WTC11 (cell line): ENCODE measurements around the gene PHAX. TPM values are rescaled to one million over a fixed set of nuclear protein-coding genes. Genes with fewer than 3 reads are reported as not detected.

Experiments used
- ATAC-seq: fragments of 200-7000 bp; cut with Tn5 transposase; 2 replicates; pipeline ENCODE4 v1.10.0; 2021; ENCODE audit warnings: mild to moderate bottlenecking, moderate library complexity
- CTCF ChIA-PET: fragments of 300-600 bp; sonication (Branson Sonifier 250); formaldehyde crosslinking; loops from one replicate; lab custom pipeline; 2021; ENCODE audit warnings: antibody characterized with exemption; lab: Charles Lee
- POLR2A ChIA-PET: fragments of 350-600 bp; sonication (Branson Sonifier 250); formaldehyde crosslinking; loops from one replicate; lab custom pipeline; 2021; ENCODE audit warnings: antibody characterized with exemption; lab: Charles Lee
- DNase-seq: peaks from one replicate; pipeline ENCODE4 v3.0.0; 2021; ENCODE audit warnings: low spot score
- H3K27ac Mint-ChIP-seq: 2 replicates; pipeline ENCODE4 v1.8.0; 2021; ENCODE audit warnings: mixed read lengths
- H3K27me3 Mint-ChIP-seq: 2 replicates; pipeline ENCODE4 v1.8.0; 2021; ENCODE audit warnings: low read depth, mild to moderate bottlenecking, moderate library complexity, mixed read lengths
- H3K36me3 Mint-ChIP-seq: 2 replicates; pipeline ENCODE4 v1.8.0; 2021; ENCODE audit warnings: mixed read lengths
- H3K4me1 Mint-ChIP-seq: 2 replicates; pipeline ENCODE4 v1.8.0; 2022; ENCODE audit warnings: mixed read lengths
- H3K4me3 Mint-ChIP-seq: 2 replicates; pipeline ENCODE4 v1.8.0; 2021; ENCODE audit warnings: mild to moderate bottlenecking, moderate library complexity, mixed read lengths
- H3K9me3 Mint-ChIP-seq: 2 replicates; pipeline ENCODE4 v1.8.0; 2021; ENCODE audit warnings: mixed read lengths
- ATF1 ChIP-seq: sonication (generic); formaldehyde crosslinking; IDR thresholded peaks from 2 replicates; pipeline ENCODE4 v1.8.1; 2023; ENCODE audit warnings: mild to moderate bottlenecking, moderate library complexity, missing genetic modification reagents
- EMX1 ChIP-seq: fragments of 250-450 bp; sonication (Bioruptor Pico); IDR thresholded peaks from 2 replicates; pipeline ENCODE4 v1.8.0; 2021; ENCODE audit warnings: mild to moderate bottlenecking
- ESRRA ChIP-seq: sonication (generic); formaldehyde crosslinking; IDR thresholded peaks from 2 replicates; pipeline ENCODE4 v1.8.1; 2022; ENCODE audit warnings: mild to moderate bottlenecking, missing genetic modification reagents, borderline replicate concordance
- ETV6 ChIP-seq: sonication (generic); formaldehyde crosslinking; IDR thresholded peaks from 2 replicates; pipeline ENCODE4 v1.8.1; 2022; ENCODE audit warnings: mild to moderate bottlenecking, missing genetic modification reagents
- HMGA2 ChIP-seq: fragments of 250-450 bp; sonication (Bioruptor Pico); IDR thresholded peaks from 2 replicates; pipeline ENCODE4 v1.4.0; 2021; ENCODE audit warnings: mild to moderate bottlenecking, moderate library complexity
- NFE2L1 ChIP-seq: sonication (generic); formaldehyde crosslinking; IDR thresholded peaks from 2 replicates; pipeline ENCODE4 v1.8.1; 2023; ENCODE audit warnings: missing genetic modification reagents
- NFYB ChIP-seq: sonication (generic); formaldehyde crosslinking; conservative IDR thresholded peaks from 2 replicates; pipeline ENCODE4 v1.8.0; 2022; ENCODE audit warnings: low read depth, missing genetic modification reagents
- NR1H2 ChIP-seq: sonication (generic); formaldehyde crosslinking; IDR thresholded peaks from 2 replicates; pipeline ENCODE4 v1.9.0; 2021; ENCODE audit warnings: mild to moderate bottlenecking, moderate library complexity, missing genetic modification reagents
- PREB ChIP-seq: sonication (generic); formaldehyde crosslinking; IDR thresholded peaks from 2 replicates; pipeline ENCODE4 v1.8.1; 2022; ENCODE audit warnings: mild to moderate bottlenecking, missing genetic modification reagents, moderate library complexity, borderline replicate concordance
- STAT6 ChIP-seq: sonication (generic); formaldehyde crosslinking; conservative IDR thresholded peaks from 2 replicates; pipeline ENCODE4 v1.8.1; 2023; ENCODE audit warnings: mild to moderate bottlenecking, low read depth, missing genetic modification reagents, moderate library complexity
- total RNA-seq: library from RNA; stranded (reverse); gene quantifications from 3 replicates; pipeline ENCODE4 v1.2.3, GENCODE V29; 2021
- TF ChIP-seq, protein P1 (sequence below): sonication (generic); formaldehyde crosslinking; IDR thresholded peaks from 2 replicates; pipeline ENCODE4 v1.8.0; 2023; ENCODE audit warnings: missing genetic modification reagents, mild to moderate bottlenecking, borderline replicate concordance
- TF ChIP-seq, protein P2 (sequence below): fragments of 200-600 bp; IDR thresholded peaks from 2 replicates; pipeline ENCODE4 v1.8.0; 2022; ENCODE audit warnings: antibody characterized with exemption
- TF ChIP-seq, protein P3 (sequence below): sonication (generic); formaldehyde crosslinking; IDR thresholded peaks from 2 replicates; pipeline ENCODE4 v1.8.1; 2022; ENCODE audit warnings: low read depth, mild to moderate bottlenecking, moderate library complexity, missing genetic modification reagents, borderline replicate concordance
- TF ChIP-seq, protein P4 (sequence below): sonication (generic); formaldehyde crosslinking; IDR thresholded peaks from 2 replicates; pipeline ENCODE4 v1.8.1; 2023; ENCODE audit warnings: mild to moderate bottlenecking, missing genetic modification reagents
- TF ChIP-seq, protein P5 (sequence below): sonication (generic); formaldehyde crosslinking; IDR thresholded peaks from 2 replicates; pipeline ENCODE4 v1.8.0; 2023; ENCODE audit warnings: mild to moderate bottlenecking, missing genetic modification reagents

Gene PHAX
- total RNA-seq, 1 experiment from 2014 or later: 58.2 TPM

- H3K27me3 Mint-ChIP-seq: no peaks in the 10 kb centered on the region
- DNase-seq (no peak), ATAC-seq (no peak)
- H3K36me3 Mint-ChIP-seq: peaks cover 15% of the 10 kb centered on the region
- CTCF ChIA-PET: no interaction called here
- POLR2A ChIA-PET: no interaction called here
- H3K4me3 Mint-ChIP-seq: no peak overlapping the region
- peaks cover 3% of the 10 kb centered on the region; the same call in 1 of the 2 replicates for H3K9me3 Mint-ChIP-seq
- H3K27ac Mint-ChIP-seq: peak overlapping the region; percentile 96
- peaks cover 39% of the 10 kb centered on the region for H3K4me1 Mint-ChIP-seq
- TF ChIP-seq HMGA2 (CRISPR knock-in tag) (no peak), NFE2L1 (CRISPR knock-in tag) (no peak), EMX1 (CRISPR knock-in tag) (no peak), ETV6 (no peak), ESRRA (CRISPR knock-in tag) (no peak), ATF1 (CRISPR knock-in tag) (no peak), PREB (no peak), NR1H2 (no peak), STAT6 (CRISPR knock-in tag) (no peak), NFYB (CRISPR knock-in tag) (no peak)
- TF ChIP-seq, protein P1, sequence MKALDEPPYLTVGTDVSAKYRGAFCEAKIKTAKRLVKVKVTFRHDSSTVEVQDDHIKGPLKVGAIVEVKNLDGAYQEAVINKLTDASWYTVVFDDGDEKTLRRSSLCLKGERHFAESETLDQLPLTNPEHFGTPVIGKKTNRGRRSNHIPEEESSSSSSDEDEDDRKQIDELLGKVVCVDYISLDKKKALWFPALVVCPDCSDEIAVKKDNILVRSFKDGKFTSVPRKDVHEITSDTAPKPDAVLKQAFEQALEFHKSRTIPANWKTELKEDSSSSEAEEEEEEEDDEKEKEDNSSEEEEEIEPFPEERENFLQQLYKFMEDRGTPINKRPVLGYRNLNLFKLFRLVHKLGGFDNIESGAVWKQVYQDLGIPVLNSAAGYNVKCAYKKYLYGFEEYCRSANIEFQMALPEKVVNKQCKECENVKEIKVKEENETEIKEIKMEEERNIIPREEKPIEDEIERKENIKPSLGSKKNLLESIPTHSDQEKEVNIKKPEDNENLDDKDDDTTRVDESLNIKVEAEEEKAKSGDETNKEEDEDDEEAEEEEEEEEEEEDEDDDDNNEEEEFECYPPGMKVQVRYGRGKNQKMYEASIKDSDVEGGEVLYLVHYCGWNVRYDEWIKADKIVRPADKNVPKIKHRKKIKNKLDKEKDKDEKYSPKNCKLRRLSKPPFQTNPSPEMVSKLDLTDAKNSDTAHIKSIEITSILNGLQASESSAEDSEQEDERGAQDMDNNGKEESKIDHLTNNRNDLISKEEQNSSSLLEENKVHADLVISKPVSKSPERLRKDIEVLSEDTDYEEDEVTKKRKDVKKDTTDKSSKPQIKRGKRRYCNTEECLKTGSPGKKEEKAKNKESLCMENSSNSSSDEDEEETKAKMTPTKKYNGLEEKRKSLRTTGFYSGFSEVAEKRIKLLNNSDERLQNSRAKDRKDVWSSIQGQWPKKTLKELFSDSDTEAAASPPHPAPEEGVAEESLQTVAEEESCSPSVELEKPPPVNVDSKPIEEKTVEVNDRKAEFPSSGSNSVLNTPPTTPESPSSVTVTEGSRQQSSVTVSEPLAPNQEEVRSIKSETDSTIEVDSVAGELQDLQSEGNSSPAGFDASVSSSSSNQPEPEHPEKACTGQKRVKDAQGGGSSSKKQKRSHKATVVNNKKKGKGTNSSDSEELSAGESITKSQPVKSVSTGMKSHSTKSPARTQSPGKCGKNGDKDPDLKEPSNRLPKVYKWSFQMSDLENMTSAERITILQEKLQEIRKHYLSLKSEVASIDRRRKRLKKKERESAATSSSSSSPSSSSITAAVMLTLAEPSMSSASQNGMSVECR (CRISPR knock-in tag): no peak
- TF ChIP-seq, protein P2, sequence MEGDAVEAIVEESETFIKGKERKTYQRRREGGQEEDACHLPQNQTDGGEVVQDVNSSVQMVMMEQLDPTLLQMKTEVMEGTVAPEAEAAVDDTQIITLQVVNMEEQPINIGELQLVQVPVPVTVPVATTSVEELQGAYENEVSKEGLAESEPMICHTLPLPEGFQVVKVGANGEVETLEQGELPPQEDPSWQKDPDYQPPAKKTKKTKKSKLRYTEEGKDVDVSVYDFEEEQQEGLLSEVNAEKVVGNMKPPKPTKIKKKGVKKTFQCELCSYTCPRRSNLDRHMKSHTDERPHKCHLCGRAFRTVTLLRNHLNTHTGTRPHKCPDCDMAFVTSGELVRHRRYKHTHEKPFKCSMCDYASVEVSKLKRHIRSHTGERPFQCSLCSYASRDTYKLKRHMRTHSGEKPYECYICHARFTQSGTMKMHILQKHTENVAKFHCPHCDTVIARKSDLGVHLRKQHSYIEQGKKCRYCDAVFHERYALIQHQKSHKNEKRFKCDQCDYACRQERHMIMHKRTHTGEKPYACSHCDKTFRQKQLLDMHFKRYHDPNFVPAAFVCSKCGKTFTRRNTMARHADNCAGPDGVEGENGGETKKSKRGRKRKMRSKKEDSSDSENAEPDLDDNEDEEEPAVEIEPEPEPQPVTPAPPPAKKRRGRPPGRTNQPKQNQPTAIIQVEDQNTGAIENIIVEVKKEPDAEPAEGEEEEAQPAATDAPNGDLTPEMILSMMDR: no peak
- TF ChIP-seq, protein P3, sequence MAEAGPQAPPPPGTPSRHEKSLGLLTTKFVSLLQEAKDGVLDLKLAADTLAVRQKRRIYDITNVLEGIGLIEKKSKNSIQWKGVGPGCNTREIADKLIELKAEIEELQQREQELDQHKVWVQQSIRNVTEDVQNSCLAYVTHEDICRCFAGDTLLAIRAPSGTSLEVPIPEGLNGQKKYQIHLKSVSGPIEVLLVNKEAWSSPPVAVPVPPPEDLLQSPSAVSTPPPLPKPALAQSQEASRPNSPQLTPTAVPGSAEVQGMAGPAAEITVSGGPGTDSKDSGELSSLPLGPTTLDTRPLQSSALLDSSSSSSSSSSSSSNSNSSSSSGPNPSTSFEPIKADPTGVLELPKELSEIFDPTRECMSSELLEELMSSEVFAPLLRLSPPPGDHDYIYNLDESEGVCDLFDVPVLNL (CRISPR knock-in tag): no peak
- TF ChIP-seq, protein P4, sequence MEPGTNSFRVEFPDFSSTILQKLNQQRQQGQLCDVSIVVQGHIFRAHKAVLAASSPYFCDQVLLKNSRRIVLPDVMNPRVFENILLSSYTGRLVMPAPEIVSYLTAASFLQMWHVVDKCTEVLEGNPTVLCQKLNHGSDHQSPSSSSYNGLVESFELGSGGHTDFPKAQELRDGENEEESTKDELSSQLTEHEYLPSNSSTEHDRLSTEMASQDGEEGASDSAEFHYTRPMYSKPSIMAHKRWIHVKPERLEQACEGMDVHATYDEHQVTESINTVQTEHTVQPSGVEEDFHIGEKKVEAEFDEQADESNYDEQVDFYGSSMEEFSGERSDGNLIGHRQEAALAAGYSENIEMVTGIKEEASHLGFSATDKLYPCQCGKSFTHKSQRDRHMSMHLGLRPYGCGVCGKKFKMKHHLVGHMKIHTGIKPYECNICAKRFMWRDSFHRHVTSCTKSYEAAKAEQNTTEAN (CRISPR knock-in tag): no peak
- TF ChIP-seq, protein P5, sequence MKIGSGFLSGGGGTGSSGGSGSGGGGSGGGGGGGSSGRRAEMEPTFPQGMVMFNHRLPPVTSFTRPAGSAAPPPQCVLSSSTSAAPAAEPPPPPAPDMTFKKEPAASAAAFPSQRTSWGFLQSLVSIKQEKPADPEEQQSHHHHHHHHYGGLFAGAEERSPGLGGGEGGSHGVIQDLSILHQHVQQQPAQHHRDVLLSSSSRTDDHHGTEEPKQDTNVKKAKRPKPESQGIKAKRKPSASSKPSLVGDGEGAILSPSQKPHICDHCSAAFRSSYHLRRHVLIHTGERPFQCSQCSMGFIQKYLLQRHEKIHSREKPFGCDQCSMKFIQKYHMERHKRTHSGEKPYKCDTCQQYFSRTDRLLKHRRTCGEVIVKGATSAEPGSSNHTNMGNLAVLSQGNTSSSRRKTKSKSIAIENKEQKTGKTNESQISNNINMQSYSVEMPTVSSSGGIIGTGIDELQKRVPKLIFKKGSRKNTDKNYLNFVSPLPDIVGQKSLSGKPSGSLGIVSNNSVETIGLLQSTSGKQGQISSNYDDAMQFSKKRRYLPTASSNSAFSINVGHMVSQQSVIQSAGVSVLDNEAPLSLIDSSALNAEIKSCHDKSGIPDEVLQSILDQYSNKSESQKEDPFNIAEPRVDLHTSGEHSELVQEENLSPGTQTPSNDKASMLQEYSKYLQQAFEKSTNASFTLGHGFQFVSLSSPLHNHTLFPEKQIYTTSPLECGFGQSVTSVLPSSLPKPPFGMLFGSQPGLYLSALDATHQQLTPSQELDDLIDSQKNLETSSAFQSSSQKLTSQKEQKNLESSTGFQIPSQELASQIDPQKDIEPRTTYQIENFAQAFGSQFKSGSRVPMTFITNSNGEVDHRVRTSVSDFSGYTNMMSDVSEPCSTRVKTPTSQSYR (CRISPR knock-in tag): no peak
- TF ChIP-seq, all 79 proteins: peak for 0
Measured at GRCh38 chr5:126599499-126599898, 1.2 kb upstream of the PHAX start.
